Peyer's patch (tissue), 4 donors: ENCODE data around the gene ARNT2. TPM values are rescaled to one million over a fixed set of nuclear protein-coding genes. Genes with fewer than 3 reads are reported as not detected.

Experiments used
- DNase-seq, 3 donors: peaks; one replicate each; pipeline ENCODE4 v3.0.0-alpha.2; 2017 to 2019
- H3K27ac ChIP-seq, 4 donors: fragments of 200-600 bp; sonication (generic); one replicate each; pipeline ENCODE4 v1.5.1; 2016 to 2019
- H3K27me3 ChIP-seq, 2 donors: fragments of 200-600 bp; sonication (generic); one replicate each; pipeline ENCODE4 v1.5.1; 2019
- H3K36me3 ChIP-seq, 3 donors: fragments of 200-600 bp; sonication (generic); one replicate each; pipeline ENCODE4 v1.5.1; 2016 to 2019
- H3K4me1 ChIP-seq, 4 donors: fragments of 200-600 bp; sonication (generic); one replicate each; pipeline ENCODE4 v1.5.1; 2016 to 2019
- H3K4me3 ChIP-seq, 4 donors: fragments of 200-600 bp; sonication (generic); 1 replicate in 3 of 4; 2 replicates in 1 of 4; pipeline ENCODE4 v1.5.1; 2016 to 2019; ENCODE audit warnings: mild to moderate bottlenecking in 1 of 4
- H3K9me3 ChIP-seq, 4 donors: fragments of 200-600 bp; sonication (generic); one replicate each; pipeline ENCODE4 v1.5.1; 2016 to 2019; ENCODE audit warnings: mild to moderate bottlenecking in 1 of 4
- POLR2A ChIP-seq, 2 donors: fragments of 450-650 bp; IDR thresholded peaks; one replicate each; pipeline ENCODE4 v1.5.1; 2017; ENCODE audit warnings: antibody characterized with exemption in 2 of 2, mild to moderate bottlenecking in 2 of 2, moderate library complexity in 2 of 2
- total RNA-seq, 4 donors: library from RNA; depleted of rRNA; stranded (reverse); fragments of >200 nt; gene quantifications; one replicate each; pipeline ENCODE4 v1.1.0, GENCODE V29; 2016
- TF ChIP-seq, protein P1 (sequence below), 6 experiments: fragments of 450-650 bp in 4 of 6; fragments of 200-600 bp in 2 of 6; sonication (generic) in 1 of 6; IDR thresholded peaks; one replicate each; pipeline ENCODE4 v1.5.1; 2017 to 2019; ENCODE audit warnings: antibody characterized with exemption in 6 of 6, mild to moderate bottlenecking in 3 of 6, moderate library complexity in 1 of 6

ARNT2 gene
- total RNA-seq, 4 donors from 2014 or later, result 2.5 to 10.3 (median 4.5) TPM

DNA sequence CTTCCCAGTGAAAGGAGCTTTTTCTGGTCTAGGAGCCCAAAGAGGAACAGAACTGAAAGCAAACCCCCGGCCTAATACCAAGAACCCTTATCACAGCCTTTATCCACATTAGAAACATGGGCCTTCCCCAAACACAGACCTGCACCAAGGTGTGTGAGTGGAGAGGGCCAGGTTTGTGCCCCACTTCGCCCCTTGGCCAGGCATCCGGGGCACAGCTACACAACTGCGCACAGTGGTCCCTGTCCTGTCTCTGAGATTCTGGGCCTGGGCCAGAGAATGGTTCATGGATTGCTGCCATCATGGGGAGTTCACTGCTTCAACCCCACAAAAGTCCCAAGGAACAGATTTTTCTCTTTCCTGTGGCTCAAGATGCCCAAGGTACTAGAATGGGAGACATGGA, 165.5 kb downstream of the ARNT2 start:
- H3K9me3 ChIP-seq, result no peaks in the 10 kb centered on the region
- no peak overlapping the region for H3K4me3 ChIP-seq
- no peaks in the 10 kb centered on the region for H3K36me3 ChIP-seq
- DNase-seq, result peak in 1 of 3 donors; percentile 29
- no peaks in the 10 kb centered on the region for H3K27me3 ChIP-seq
- TF ChIP-seq, protein P1, sequence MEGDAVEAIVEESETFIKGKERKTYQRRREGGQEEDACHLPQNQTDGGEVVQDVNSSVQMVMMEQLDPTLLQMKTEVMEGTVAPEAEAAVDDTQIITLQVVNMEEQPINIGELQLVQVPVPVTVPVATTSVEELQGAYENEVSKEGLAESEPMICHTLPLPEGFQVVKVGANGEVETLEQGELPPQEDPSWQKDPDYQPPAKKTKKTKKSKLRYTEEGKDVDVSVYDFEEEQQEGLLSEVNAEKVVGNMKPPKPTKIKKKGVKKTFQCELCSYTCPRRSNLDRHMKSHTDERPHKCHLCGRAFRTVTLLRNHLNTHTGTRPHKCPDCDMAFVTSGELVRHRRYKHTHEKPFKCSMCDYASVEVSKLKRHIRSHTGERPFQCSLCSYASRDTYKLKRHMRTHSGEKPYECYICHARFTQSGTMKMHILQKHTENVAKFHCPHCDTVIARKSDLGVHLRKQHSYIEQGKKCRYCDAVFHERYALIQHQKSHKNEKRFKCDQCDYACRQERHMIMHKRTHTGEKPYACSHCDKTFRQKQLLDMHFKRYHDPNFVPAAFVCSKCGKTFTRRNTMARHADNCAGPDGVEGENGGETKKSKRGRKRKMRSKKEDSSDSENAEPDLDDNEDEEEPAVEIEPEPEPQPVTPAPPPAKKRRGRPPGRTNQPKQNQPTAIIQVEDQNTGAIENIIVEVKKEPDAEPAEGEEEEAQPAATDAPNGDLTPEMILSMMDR (IDR thresholded peaks at IDR 0.05), result no peak
- TF ChIP-seq POLR2A (IDR thresholded peaks at IDR 0.05), result no peak
- H3K4me1 ChIP-seq, result no peaks in the 10 kb centered on the region
- no peak overlapping the region for H3K27ac ChIP-seq

DNA sequence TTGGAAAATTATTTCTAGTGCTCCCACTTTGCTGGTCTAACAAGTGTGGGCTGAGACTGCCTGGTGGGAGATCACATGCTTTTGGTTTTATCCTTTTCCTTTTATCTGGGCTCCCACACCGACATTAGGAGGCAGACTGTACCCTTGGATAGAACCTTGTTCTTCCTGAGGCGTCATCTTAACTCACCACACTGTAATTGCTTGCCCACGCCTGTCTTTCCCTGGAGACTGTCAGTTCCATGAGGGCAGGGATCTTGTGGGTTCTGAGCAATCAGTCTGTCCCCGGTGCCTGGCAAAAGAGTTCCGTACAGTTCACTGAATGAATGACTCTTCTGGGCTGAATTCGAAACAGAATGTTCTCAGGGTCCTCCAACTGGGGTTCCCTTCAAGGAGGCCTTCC, 166.4 kb downstream of the ARNT2 start:
- DNase-seq, result peak in 1 of 3 donors; percentile 1
- Histone ChIP-seq H3K27ac (no peak overlapping the region), H3K27me3 (no peaks in the 10 kb centered on the region), H3K36me3 (no peaks in the 10 kb centered on the region), H3K9me3 (no peaks in the 10 kb centered on the region), H3K4me1 (no peaks in the 10 kb centered on the region), H3K4me3 (no peak overlapping the region)
- TF ChIP-seq, protein P1 (IDR thresholded peaks at IDR 0.05), result no peak
- no peak for TF ChIP-seq POLR2A (IDR thresholded peaks at IDR 0.05)

DNA sequence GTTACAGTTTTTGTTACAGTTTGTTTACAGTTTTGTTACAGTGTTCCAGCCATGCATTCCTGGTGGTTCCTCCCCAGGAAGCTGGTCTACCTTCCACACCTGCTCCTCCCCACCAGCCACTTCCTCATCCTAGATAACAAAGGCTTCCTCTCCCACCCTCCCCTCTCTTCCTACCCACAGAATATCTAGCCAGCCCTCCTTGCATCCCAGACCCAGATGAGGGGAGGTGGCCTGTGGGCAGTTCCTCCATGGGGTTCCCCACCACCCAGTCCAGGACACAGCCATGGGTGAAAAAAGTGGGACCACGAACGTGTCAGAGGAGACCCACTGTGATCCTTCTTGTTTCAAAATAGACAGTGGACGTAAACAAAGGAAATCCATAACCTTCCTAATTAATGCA, 168.2 kb downstream of the ARNT2 start:
- H3K27me3 ChIP-seq, result no peaks in the 10 kb centered on the region
- H3K4me1 ChIP-seq, result no peaks in the 10 kb centered on the region
- no peak overlapping the region for H3K27ac ChIP-seq
- H3K36me3 ChIP-seq, result no peaks in the 10 kb centered on the region
- DNase-seq, result peak in 1 of 3 donors; percentile 3
- TF ChIP-seq POLR2A (IDR thresholded peaks at IDR 0.05), result no peak
- TF ChIP-seq, protein P1 (IDR thresholded peaks at IDR 0.05), result no peak
- H3K4me3 ChIP-seq, result no peak overlapping the region
- no peaks in the 10 kb centered on the region for H3K9me3 ChIP-seq

DNA sequence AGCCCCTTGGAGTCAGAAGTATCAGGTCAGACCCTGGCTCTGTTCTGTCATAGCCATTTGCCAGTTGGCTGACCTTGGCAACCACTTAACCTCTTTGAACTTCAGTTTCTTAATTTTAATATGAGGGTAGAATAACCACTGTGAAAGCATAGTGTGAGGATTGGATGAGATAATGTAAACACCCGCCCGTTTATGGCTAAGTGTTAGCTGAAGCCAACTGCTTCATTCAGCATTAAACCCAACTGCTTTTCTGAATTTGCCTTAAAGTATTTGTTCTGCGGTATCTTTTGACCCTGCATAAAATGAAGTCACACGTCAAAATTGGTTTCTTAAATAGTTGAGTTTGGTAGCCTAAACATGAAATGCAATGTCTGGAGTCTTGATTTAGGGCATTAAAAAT, 169.4 kb downstream of the ARNT2 start:
- H3K27ac ChIP-seq, result no peak overlapping the region
- no peaks in the 10 kb centered on the region for H3K9me3 ChIP-seq
- H3K27me3 ChIP-seq, result no peaks in the 10 kb centered on the region
- DNase-seq, result no peak
- H3K4me3 ChIP-seq, result no peak overlapping the region
- H3K4me1 ChIP-seq, result no peaks in the 10 kb centered on the region
- no peaks in the 10 kb centered on the region for H3K36me3 ChIP-seq
- no peak for TF ChIP-seq POLR2A (IDR thresholded peaks at IDR 0.05)
- TF ChIP-seq, protein P1 (IDR thresholded peaks at IDR 0.05), result no peak

DNA sequence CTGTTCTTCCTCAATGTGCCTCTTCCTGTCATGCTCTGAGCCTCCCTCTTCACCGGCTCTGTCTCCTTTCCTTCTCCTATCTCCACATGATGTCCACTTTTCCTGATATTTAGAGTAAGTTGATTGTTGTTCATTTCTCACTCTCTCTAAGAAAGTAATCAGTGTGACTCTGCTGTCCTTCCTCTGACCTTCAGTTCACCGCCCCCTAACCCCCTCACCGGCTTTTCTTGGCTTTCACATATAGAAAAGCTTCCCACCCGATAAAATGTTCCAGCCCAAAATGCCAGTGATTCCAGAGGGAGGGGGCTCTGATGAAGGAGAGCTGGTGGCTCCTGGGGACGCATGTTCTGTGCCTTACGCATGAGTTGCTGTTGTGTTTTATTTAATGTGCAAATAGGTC, 170.4 kb downstream of the ARNT2 start:
- DNase-seq, result peak in 1 of 3 donors; percentile 4
- Histone ChIP-seq H3K27ac (no peak overlapping the region), H3K27me3 (no peaks in the 10 kb centered on the region), H3K36me3 (no peaks in the 10 kb centered on the region), H3K9me3 (no peaks in the 10 kb centered on the region), H3K4me3 (no peak overlapping the region), H3K4me1 (no peaks in the 10 kb centered on the region)
- TF ChIP-seq, protein P1 (IDR thresholded peaks at IDR 0.05), result no peak
- TF ChIP-seq POLR2A (IDR thresholded peaks at IDR 0.05), result no peak

DNA sequence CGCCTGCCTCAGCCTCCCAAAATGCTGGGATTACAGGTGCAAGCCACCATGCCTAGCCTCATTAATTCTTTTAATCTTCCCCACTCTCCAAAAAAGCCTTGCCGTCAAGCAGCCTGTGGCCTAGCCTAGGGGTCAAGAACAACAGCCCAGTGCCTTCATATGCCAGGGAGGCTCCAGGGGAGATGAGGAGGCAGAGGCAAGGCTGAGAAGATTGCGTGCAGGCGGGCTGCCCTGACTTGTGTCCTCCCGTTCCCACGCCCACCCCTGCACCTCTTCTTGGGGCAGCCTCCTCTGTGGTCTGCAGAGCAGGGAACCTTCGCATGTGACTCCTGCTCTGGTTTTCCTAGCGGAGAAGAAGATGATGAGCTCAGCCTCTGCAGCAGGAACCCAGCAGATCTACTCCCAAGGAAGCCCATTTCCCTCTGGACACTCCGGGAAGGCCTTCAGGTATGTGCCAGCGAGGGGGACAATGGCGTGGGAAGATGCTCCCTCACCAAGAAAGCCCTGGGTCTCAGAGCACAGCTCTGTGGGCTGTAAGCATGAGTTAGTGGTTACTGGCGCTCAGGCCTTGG, 172.4 kb downstream of the ARNT2 start:
- H3K4me1 ChIP-seq, result no peaks in the 10 kb centered on the region
- TF ChIP-seq POLR2A (IDR thresholded peaks at IDR 0.05), result no peak
- TF ChIP-seq, protein P1 (IDR thresholded peaks at IDR 0.05), result no peak
- H3K9me3 ChIP-seq, result no peaks in the 10 kb centered on the region
- no peaks in the 10 kb centered on the region for H3K27me3 ChIP-seq
- peak in 1 of 3 donors; percentile 30 for DNase-seq
- H3K36me3 ChIP-seq, result no peaks in the 10 kb centered on the region
- no peak overlapping the region for H3K4me3 ChIP-seq
- H3K27ac ChIP-seq, result no peak overlapping the region
